ENCODE measurements around the gene MYO1D. TPM values are rescaled to one million over a fixed set of nuclear protein-coding genes. Genes with fewer than 3 reads are reported as not detected.

MYO1D gene
- total and polyA plus RNA-seq, 8 donors, result 16.7 to 43.0 (median 29.4) TPM

DNA sequence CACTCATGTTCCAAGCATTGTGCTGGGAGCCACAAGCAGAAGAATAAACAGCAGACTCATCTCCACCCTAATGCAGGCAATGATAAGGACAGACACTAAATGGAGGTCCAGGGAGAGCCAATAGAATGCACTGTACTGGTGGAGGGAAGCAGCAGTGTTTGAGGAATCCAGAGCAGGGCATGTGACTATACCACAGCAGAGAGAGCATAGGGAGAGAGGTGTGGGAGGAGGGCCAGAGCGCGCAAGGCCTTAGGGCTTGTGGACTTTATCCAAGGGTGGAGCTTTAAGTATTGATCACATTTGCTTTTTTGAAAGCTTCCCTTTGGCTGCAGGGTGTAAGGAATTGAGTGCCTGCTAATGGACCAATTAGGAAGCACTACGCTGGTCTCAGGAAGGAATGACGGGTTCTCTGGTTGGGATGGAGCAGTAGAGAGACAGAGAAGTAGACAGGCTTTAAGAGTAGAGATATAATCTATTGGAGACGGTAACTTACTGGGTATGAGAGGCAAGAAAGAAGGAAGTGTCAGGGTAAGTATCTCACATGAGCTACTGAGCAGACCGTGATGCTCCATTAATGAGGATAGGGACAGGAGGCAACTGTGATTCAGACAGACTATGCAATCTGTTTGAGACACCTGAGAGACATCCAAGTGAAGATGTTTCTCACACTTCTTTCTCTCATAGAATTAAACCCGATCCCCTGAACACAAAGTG is 82.2 kb downstream of the MYO1D start:
- DNase-seq (peak in 4 of 6 donors; percentile 19 to 49 (median 28)), ATAC-seq (peak; percentile 88 to 96 (median 93)), FAIRE-seq (no peak)
- H3K9me3 ChIP-seq, result no peaks in the 10 kb centered on the region
- TF ChIP-seq, protein P1, sequence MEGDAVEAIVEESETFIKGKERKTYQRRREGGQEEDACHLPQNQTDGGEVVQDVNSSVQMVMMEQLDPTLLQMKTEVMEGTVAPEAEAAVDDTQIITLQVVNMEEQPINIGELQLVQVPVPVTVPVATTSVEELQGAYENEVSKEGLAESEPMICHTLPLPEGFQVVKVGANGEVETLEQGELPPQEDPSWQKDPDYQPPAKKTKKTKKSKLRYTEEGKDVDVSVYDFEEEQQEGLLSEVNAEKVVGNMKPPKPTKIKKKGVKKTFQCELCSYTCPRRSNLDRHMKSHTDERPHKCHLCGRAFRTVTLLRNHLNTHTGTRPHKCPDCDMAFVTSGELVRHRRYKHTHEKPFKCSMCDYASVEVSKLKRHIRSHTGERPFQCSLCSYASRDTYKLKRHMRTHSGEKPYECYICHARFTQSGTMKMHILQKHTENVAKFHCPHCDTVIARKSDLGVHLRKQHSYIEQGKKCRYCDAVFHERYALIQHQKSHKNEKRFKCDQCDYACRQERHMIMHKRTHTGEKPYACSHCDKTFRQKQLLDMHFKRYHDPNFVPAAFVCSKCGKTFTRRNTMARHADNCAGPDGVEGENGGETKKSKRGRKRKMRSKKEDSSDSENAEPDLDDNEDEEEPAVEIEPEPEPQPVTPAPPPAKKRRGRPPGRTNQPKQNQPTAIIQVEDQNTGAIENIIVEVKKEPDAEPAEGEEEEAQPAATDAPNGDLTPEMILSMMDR (IDR thresholded peaks at IDR 0.05), result no peak
- H3K27ac ChIP-seq, result no peak overlapping the region
- no peaks in the 10 kb centered on the region for H3K36me3 ChIP-seq
- 41 to 45% methylated on average over 7 of the region's 7 CpGs for WGBS, 2 donors
- H3K27me3 ChIP-seq, result no peaks in the 10 kb centered on the region
- no peak overlapping the region for H3K4me3 ChIP-seq
- peaks cover 0 to 6% (median 0%) of the 10 kb centered on the region in 3 donors for H3K4me1 ChIP-seq
- intact Hi-C loops (cut with DNase I), result no loop called here

DNA sequence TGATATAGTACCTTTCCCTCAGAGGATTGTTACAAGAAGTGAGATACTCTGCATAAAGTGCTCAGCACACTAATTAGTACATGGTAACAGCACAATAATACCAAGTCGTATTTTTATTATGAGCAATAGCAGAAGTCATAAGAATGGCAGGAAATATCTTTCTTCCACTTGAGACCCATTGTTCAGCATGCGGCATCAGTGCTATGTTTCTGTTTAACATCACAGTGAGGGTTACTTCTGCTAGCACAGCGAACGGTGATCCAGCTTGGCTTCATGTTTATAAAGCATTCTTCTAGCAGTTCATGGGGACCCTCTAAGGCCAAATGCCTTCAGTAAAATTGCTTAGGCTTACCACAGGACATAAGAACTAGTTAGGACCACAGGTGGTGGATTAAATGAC is 83.1 kb downstream of the MYO1D start:
- Histone ChIP-seq H3K27me3 (no peaks in the 10 kb centered on the region), H3K9me3 (no peaks in the 10 kb centered on the region), H3K4me3 (no peak overlapping the region), H3K27ac (no peak overlapping the region), H3K4me1 (peaks cover 0 to 6% (median 0%) of the 10 kb centered on the region in 3 donors), H3K36me3 (no peaks in the 10 kb centered on the region)
- TF ChIP-seq, protein P1 (IDR thresholded peaks at IDR 0.05), result no peak
- intact Hi-C loops (cut with DNase I), result no loop called here
- DNase-seq, result no peak
- ATAC-seq, result no peak
- no peak for FAIRE-seq
- WGBS, 2 donors, result 79 to 81% methylated on average over 4 of the region's 4 CpGs

DNA sequence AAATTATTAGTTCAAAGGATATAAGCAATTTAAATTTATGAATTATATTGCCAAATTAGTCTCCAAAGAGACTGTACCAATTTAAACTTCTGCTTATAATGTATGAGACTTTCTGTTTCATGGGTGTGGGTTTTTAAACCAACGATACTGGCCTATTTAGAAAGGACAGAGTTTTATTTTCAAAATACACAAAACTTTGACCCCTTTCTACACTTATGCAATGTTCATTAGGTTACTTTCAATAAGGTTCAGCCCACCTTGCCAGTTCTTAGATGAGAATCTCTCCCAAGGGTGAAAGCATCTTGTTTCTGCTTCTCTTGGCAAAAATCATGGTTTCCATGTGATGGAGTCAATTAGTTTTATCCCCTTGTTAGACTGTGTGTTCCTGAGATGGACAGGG is 84.7 kb downstream of the MYO1D start:
- DNase-seq, result no peak
- H3K4me1 ChIP-seq, result peaks cover 0 to 6% (median 0%) of the 10 kb centered on the region in 3 donors
- no peaks in the 10 kb centered on the region for H3K36me3 ChIP-seq
- no peak overlapping the region for H3K27ac ChIP-seq
- 77 to 80% methylated on average over 1 of the region's 1 CpG for WGBS, 2 donors
- no peak overlapping the region for H3K4me3 ChIP-seq
- no peak for ATAC-seq
- FAIRE-seq, result no peak
- no peaks in the 10 kb centered on the region for H3K9me3 ChIP-seq
- H3K27me3 ChIP-seq, result no peaks in the 10 kb centered on the region
- TF ChIP-seq, protein P1 (IDR thresholded peaks at IDR 0.05), result no peak
- intact Hi-C loops (cut with DNase I), result no loop called here

DNA sequence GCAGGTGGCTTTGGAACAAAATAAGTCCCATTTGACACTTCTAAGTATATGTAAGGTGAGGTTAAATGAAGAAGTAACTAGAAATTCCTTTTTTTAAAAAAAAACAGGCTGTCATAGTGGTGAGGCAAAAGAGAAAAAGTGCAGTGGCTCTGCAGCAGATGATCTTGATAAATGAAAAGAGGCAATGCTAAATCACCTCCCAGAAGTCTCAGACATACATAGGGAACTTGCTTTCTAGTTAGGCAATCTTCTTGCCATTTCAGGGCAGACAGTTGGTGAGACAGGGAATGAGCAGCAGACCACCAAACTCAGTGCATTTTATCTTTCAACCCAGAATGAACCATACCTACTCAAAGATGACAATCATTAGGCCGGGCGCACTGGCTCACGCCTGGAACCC is 90.8 kb downstream of the MYO1D start:
- Histone ChIP-seq H3K9me3 (no peaks in the 10 kb centered on the region), H3K27ac (no peak overlapping the region), H3K4me1 (no peaks in the 10 kb centered on the region), H3K36me3 (no peaks in the 10 kb centered on the region), H3K27me3 (no peaks in the 10 kb centered on the region), H3K4me3 (no peak overlapping the region)
- ATAC-seq (no peak), FAIRE-seq (no peak), DNase-seq (no peak)
- intact Hi-C loops (cut with DNase I), result loop anchor here in 1 of 3 donors (10.0 kb wide), 1 partner anchor 119 kb away; no protein-coding TSS in a partner anchor
- WGBS, 2 donors, result 92 to 95% methylated on average over 3 of the region's 3 CpGs
- TF ChIP-seq, protein P1 (IDR thresholded peaks at IDR 0.05), result no peak

DNA sequence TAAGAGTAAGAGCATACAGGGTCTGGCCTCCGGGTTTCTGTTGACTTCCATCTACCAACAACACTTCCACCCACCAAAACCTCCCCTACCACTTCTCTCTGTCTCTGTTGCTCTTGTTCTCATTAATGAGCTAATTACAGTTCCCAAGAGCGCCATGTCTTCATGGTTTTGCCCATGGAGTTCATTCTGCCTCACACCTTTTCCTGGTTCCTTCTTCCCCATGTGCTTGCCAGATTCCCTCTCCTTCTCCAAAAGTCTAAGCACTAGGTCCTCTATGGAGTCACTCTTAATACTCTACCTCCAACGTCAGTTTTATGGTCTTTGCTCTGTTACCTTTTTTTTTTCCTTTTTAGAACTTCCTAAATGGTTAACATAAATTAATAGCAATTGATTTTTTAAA is 92.8 kb downstream of the MYO1D start:
- Histone ChIP-seq H3K27ac (no peak overlapping the region), H3K4me3 (no peak overlapping the region), H3K4me1 (no peaks in the 10 kb centered on the region), H3K27me3 (no peaks in the 10 kb centered on the region), H3K9me3 (no peaks in the 10 kb centered on the region), H3K36me3 (no peaks in the 10 kb centered on the region)
- 71 to 75% methylated on average over 3 of the region's 3 CpGs for WGBS, 2 donors
- TF ChIP-seq, protein P1 (IDR thresholded peaks at IDR 0.05), result no peak
- FAIRE-seq (no peak), DNase-seq (no peak), ATAC-seq (peak in 1 of 4 donors; percentile 20)
- intact Hi-C loops (cut with DNase I), result loop anchor here in 1 of 3 donors (10.0 kb wide), 1 partner anchor 121 kb away; no protein-coding TSS in a partner anchor

Data from pancreas (tissue), 10 donors.